H1 (cell line): ENCODE results near the gene TIAM2. TPM values are rescaled to one million over a fixed set of nuclear protein-coding genes. Genes with fewer than 3 reads are reported as not detected.

Experiments
- JUND ChIP-seq: IDR thresholded peaks from 2 replicates; pipeline ENCODE4 v1.6.1; 2011; ENCODE audit warnings: mild to moderate bottlenecking, improper control_type of control experiment, low read length
- KDM5A ChIP-seq: fragments of 200-600 bp; IDR thresholded peaks from 2 replicates; pipeline ENCODE4 v1.7.1; 2012; ENCODE audit warnings: mild to moderate bottlenecking, low read length, inconsistent platforms, mixed read lengths
- RAD21 ChIP-seq, 2 experiments: IDR thresholded peaks in 1 of 2; conservative IDR thresholded peaks in 1 of 2; 2 replicates each; pipeline ENCODE4 v1.6.1; 2011; ENCODE audit warnings: low read depth in 2 of 2, low read length in 2 of 2, improper control_type of control experiment in 1 of 2, inconsistent platforms in 1 of 2, mild to moderate bottlenecking in 1 of 2, moderate library complexity in 1 of 2
- RNF2 ChIP-seq: fragments of 200-900, 300-1000 bp; sonication (generic); IDR thresholded peaks from 2 replicates; pipeline ENCODE4 v1.7.1; 2016; ENCODE audit warnings: borderline replicate concordance, low read depth, mild to moderate bottlenecking, antibody characterized with exemption, low read length; ENCODE audit not compliant: poor library complexity, severe bottlenecking; ENCODE audit errors: missing control alignments
- RXRA ChIP-seq: IDR thresholded peaks from 2 replicates; pipeline ENCODE4 v1.6.1; 2011; ENCODE audit warnings: low read depth, mild to moderate bottlenecking, low read length, moderate library complexity; ENCODE audit not compliant: insufficient read depth
- SIRT6 ChIP-seq: IDR thresholded peaks from one replicate; pipeline ENCODE4 v1.7.1; 2012; ENCODE audit warnings: low read length, inconsistent platforms
- SUZ12 ChIP-seq: fragments of 200-600 bp; sonication (generic); IDR thresholded peaks from 2 replicates; pipeline ENCODE4 v1.6.1; 2012; ENCODE audit warnings: mild to moderate bottlenecking, inconsistent platforms, low read length, moderate library complexity, mixed read lengths
- polyA plus RNA-seq, 7 experiments: library from polyadenylated mRNA; depleted of rRNA in 3 of 7; stranded (reverse) in 5 of 7; unstranded in 2 of 7; fragments of >200 nt in 5 of 7; fragments of 200-250 nt in 2 of 7; gene quantifications; 1 replicate in 5 of 7; 2 replicates in 1 of 7; 4 replicates in 1 of 7; pipeline versions ENCODE4 v1.2.1 to v1.2.3, GENCODE V29; 2011 to 2013; ENCODE audit warnings: missing spikeins in 2 of 7, mixed read lengths in 2 of 7
- total RNA-seq: library from RNA; stranded (reverse); fragmentation: NEBNext Ultra II Directional; extraction: Animal tissue kit (Norgen Biotek cat#: 25700); gene quantifications from 2 replicates; pipeline ENCODE4 v1.2.1, GENCODE V29; 2021
- TF ChIP-seq, protein P1 (sequence below): IDR thresholded peaks from 2 replicates; pipeline ENCODE4 v1.6.1; 2012; ENCODE audit warnings: low read length, inconsistent platforms
- TF ChIP-seq, protein P2 (sequence below), 3 experiments: IDR thresholded peaks; 1 replicate in 2 of 3; 2 replicates in 1 of 3; pipeline versions ENCODE4 v1.5.1 to v1.6.1; 2011; ENCODE audit warnings: low read length in 3 of 3, mild to moderate bottlenecking in 3 of 3, inconsistent platforms in 2 of 3, low read depth in 1 of 3, moderate library complexity in 1 of 3; ENCODE audit not compliant: insufficient read depth in 1 of 3; ENCODE audit errors: control extremely low read depth in 1 of 3

The TIAM2 gene
- total and polyA plus RNA-seq, 2 of the 8 experiments (the other 6 are each of a cell fraction or from before 2014, with no cell fraction given): 7.4 to 23.9 TPM

DNA sequence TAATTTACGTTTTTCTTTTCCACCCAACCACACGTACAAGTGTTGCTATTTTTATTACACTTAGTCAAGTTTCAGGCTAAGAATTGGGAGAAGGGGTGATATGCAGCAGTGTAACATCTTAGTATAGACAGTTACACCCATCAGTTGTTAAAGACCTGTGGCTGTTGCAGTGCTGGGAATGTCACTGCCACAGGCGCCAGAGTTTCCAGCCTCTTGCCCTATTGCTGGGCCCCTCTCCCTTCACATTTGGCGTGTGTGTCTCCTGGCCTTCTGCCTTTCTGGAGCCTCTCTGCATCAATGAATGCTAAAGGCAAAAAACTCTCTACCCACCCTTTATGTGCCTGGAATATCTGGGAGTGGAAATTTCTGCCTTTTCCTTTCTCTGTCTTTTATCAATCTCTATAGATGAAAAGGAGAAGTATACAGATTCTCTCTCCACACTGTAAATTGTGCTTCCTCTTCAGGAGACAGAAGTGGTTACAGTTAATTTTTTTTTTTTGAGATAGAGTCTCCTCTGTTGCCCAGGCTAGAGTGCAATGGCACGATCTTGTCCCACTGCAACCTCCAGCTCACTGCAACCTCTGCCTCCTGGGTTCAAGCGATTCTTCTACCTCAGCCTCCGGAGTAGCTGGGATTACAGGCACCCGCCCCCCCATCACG, 73.0 kb downstream of the TIAM2 start (continued):
- TF ChIP-seq, protein P1, sequence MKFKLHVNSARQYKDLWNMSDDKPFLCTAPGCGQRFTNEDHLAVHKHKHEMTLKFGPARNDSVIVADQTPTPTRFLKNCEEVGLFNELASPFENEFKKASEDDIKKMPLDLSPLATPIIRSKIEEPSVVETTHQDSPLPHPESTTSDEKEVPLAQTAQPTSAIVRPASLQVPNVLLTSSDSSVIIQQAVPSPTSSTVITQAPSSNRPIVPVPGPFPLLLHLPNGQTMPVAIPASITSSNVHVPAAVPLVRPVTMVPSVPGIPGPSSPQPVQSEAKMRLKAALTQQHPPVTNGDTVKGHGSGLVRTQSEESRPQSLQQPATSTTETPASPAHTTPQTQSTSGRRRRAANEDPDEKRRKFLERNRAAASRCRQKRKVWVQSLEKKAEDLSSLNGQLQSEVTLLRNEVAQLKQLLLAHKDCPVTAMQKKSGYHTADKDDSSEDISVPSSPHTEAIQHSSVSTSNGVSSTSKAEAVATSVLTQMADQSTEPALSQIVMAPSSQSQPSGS: no peak
- TF ChIP-seq RAD21 (IDR thresholded peaks at IDR 0.05 in 1 of 2, conservative IDR thresholded peaks at IDR 0.05 in 1 of 2; ENCODE audit: low read depth in 2 of 2, low read length in 2 of 2): no peak
- TF ChIP-seq SIRT6: no peak
- no peak for TF ChIP-seq RXRA
- no peak for TF ChIP-seq RNF2
- no peak for TF ChIP-seq KDM5A
- TF ChIP-seq SUZ12: no peak
- TF ChIP-seq, protein P2, sequence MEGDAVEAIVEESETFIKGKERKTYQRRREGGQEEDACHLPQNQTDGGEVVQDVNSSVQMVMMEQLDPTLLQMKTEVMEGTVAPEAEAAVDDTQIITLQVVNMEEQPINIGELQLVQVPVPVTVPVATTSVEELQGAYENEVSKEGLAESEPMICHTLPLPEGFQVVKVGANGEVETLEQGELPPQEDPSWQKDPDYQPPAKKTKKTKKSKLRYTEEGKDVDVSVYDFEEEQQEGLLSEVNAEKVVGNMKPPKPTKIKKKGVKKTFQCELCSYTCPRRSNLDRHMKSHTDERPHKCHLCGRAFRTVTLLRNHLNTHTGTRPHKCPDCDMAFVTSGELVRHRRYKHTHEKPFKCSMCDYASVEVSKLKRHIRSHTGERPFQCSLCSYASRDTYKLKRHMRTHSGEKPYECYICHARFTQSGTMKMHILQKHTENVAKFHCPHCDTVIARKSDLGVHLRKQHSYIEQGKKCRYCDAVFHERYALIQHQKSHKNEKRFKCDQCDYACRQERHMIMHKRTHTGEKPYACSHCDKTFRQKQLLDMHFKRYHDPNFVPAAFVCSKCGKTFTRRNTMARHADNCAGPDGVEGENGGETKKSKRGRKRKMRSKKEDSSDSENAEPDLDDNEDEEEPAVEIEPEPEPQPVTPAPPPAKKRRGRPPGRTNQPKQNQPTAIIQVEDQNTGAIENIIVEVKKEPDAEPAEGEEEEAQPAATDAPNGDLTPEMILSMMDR (IDR thresholded peaks at IDR 0.05; ENCODE audit: control extremely low read depth in 1 of 3, insufficient read depth in 1 of 3, low read depth in 1 of 3, low read length in 3 of 3): no peak
- no peak for TF ChIP-seq JUND
